ENCODE results near the gene HINT2.

HINT2 gene

GRCh38 chr9:35814106-35814840 is 569 bp downstream of the HINT2 start:
- intact Hi-C loops (cut with DNase I), result loop anchor here (5.0 kb wide), 1 partner anchor 157 kb away; the partner anchor contains the start of genes CCDC107 and RMRP
- peak in 7 of 10 donors; percentile 49 to 92 (median 59) for DNase-seq

- peak in 1 of 10 donors; percentile 54 for DNase-seq
- intact Hi-C loops (cut with DNase I), result loop anchor here (5.0 kb wide), 1 partner anchor 156 kb away; the partner anchor contains the start of genes CCDC107 and RMRP
Measured at GRCh38 chr9:35813434-35814105, 1.3 kb downstream of the HINT2 start.

GRCh38 chr9:35812025-35812602 is 2.7 kb downstream of the HINT2 start, which contains the start of gene SPAG8:
Gene SPAG8, minus strand, starts transcription at chr9:35812262. Its CDS starts 115 bp downstream, at chr9:35812147.
- DNase-seq, result peak; percentile 90 to 99 (median 96)
- intact Hi-C loops (cut with DNase I), result loop anchor here (5.0 kb wide), 1 partner anchor 155 kb away; the partner anchor contains the start of genes CCDC107 and RMRP

GRCh38 chr9:35811381-35812024 is 3.3 kb downstream of the HINT2 start:
- intact Hi-C loops (cut with DNase I), result loop anchor here (5.0 kb wide), 1 partner anchor 154 kb away; the partner anchor contains the start of genes CCDC107 and RMRP
- DNase-seq, result peak in 3 of 10 donors; percentile 35 to 87 (median 46)

GRCh38 chr9:35810122-35810521 is 4.7 kb downstream of the HINT2 start:
- intact Hi-C loops (cut with DNase I), result loop anchor here (5.0 kb wide), 1 partner anchor 153 kb away; the partner anchor contains the start of genes CCDC107 and RMRP

GRCh38 chr9:35808433-35808832 is 6.4 kb downstream of the HINT2 start:
- intact Hi-C loops (cut with DNase I), result no loop called here
- DNase-seq, result peak in 1 of 10 donors; percentile 26

More at GRCh38 chr9:35810122-35810521, 4.7 kb downstream of the HINT2 start:
- DNase-seq, result peak in 1 of 10 donors; percentile 40

- peak in 1 of 10 donors; percentile 50 for DNase-seq
- intact Hi-C loops (cut with DNase I), result no loop called here
Measured at GRCh38 chr9:35806101-35806500, 8.7 kb downstream of the HINT2 start.

GRCh38 chr9:35801328-35802128 is 13.3 kb downstream of the HINT2 start:
- DNase-seq, result peak in 1 of 10 donors; percentile 49
- intact Hi-C loops (cut with DNase I), result no loop called here

GRCh38 chr9:35800530-35800929 is 14.3 kb downstream of the HINT2 start:
- peak in 1 of 10 donors; percentile 33 for DNase-seq
- intact Hi-C loops (cut with DNase I), result no loop called here

GRCh38 chr9:35798658-35799374 is 16.0 kb downstream of the HINT2 start:
- peak in 1 of 10 donors; percentile 43 for DNase-seq
- intact Hi-C loops (cut with DNase I), result no loop called here

- peak in 1 of 10 donors; percentile 22 for DNase-seq
- intact Hi-C loops (cut with DNase I), result no loop called here
Measured at GRCh38 chr9:35797311-35798109, 17.3 kb downstream of the HINT2 start.

GRCh38 chr9:35795695-35796094 is 19.1 kb downstream of the HINT2 start:
- DNase-seq, result no peak
- intact Hi-C loops (cut with DNase I), result no loop called here

- no peak for DNase-seq
Measured at GRCh38 chr9:35793461-35793860, 21.4 kb downstream of the HINT2 start.

GRCh38 chr9:35792826-35793225 is 22.0 kb downstream of the HINT2 start:
- DNase-seq, result no peak
- intact Hi-C loops (cut with DNase I), result loop anchor here (5.0 kb wide), 1 partner anchor 34 kb away; the partner anchor contains the start of genes FAM221B and TMEM8B

More at GRCh38 chr9:35793461-35793860, 21.4 kb downstream of the HINT2 start:
- intact Hi-C loops (cut with DNase I), result loop anchor here (5.0 kb wide), 1 partner anchor 34 kb away; the partner anchor contains the start of genes FAM221B and TMEM8B

GRCh38 chr9:35792024-35792813 is 22.6 kb downstream of the HINT2 start:
- intact Hi-C loops (cut with DNase I), result loop anchor here (5.0 kb wide), 1 partner anchor 35 kb away; the partner anchor contains the start of genes FAM221B and TMEM8B
- peak in 1 of 10 donors; percentile 87 for DNase-seq

- peak in 3 of 10 donors; percentile 19 to 91 (median 27) for DNase-seq
- intact Hi-C loops (cut with DNase I), result loop anchor here (2.0 to 5.0 kb wide), 2 partner anchors 36 to 91 kb away; partner anchors contain the start of genes FAM221B and TMEM8B
Measured at GRCh38 chr9:35791297-35791921, 23.4 kb downstream of the HINT2 start, which contains the start of gene NPR2. Gene NPR2, plus strand, starts transcription at chr9:35791591. Its CDS starts 818 bp downstream, at chr9:35792409.
